ENCODE data around the gene CD55. TPM values are rescaled to one million over a fixed set of nuclear protein-coding genes. Genes with fewer than 3 reads are reported as not detected.

Gene CD55
- total RNA-seq, 4 donors from 2014 or later: 27.2 to 224 (median 59.5) TPM

GRCh38 chr1:207311888-207312603 lies 9.4 kb upstream of the CD55 start:
- intact Hi-C loops (cut with DNase I; ENCODE audit: low total_unique reads): no loop called here
- DNase-seq: no peak
- H3K27ac ChIP-seq: no peak overlapping the region

GRCh38 chr1:207312604-207312920 lies 8.9 kb upstream of the CD55 start:
- no peaks in the 10 kb centered on the region for H3K9me3 ChIP-seq
- H3K4me3 ChIP-seq: no peak overlapping the region
- no peaks in the 10 kb centered on the region for H3K36me3 ChIP-seq
- no peaks in the 10 kb centered on the region for H3K27me3 ChIP-seq
- no peaks in the 10 kb centered on the region for H3K4me1 ChIP-seq
- DNase-seq: no peak
- intact Hi-C loops (cut with DNase I; ENCODE audit: low total_unique reads): no loop called here
- H3K27ac ChIP-seq: no peak overlapping the region
- TF ChIP-seq POLR2A (IDR thresholded peaks at IDR 0.05) (no peak), CTCF (IDR thresholded peaks at IDR 0.05) (no peak)

More at GRCh38 chr1:207311888-207312603, 9.4 kb upstream of the CD55 start:
- Histone ChIP-seq H3K27me3 (no peaks in the 10 kb centered on the region), H3K4me1 (no peaks in the 10 kb centered on the region), H3K9me3 (no peaks in the 10 kb centered on the region), H3K4me3 (no peak overlapping the region), H3K36me3 (no peaks in the 10 kb centered on the region)
- no peak for TF ChIP-seq CTCF (IDR thresholded peaks at IDR 0.05)
- TF ChIP-seq POLR2A (IDR thresholded peaks at IDR 0.05): no peak

GRCh38 chr1:207313131-207313530 lies 8.3 kb upstream of the CD55 start:
- Histone ChIP-seq H3K36me3 (no peaks in the 10 kb centered on the region), H3K27me3 (no peaks in the 10 kb centered on the region), H3K9me3 (no peaks in the 10 kb centered on the region), H3K27ac (no peak overlapping the region), H3K4me3 (no peak overlapping the region), H3K4me1 (no peaks in the 10 kb centered on the region)
- TF ChIP-seq POLR2A (IDR thresholded peaks at IDR 0.05) (no peak), CTCF (IDR thresholded peaks at IDR 0.05) (no peak)
- intact Hi-C loops (cut with DNase I; ENCODE audit: low total_unique reads): no loop called here
- no peak for DNase-seq

GRCh38 chr1:207314816-207315215 lies 6.7 kb upstream of the CD55 start:
- Histone ChIP-seq H3K4me1 (no peaks in the 10 kb centered on the region), H3K9me3 (no peaks in the 10 kb centered on the region), H3K27me3 (no peaks in the 10 kb centered on the region), H3K36me3 (no peaks in the 10 kb centered on the region), H3K27ac (no peak overlapping the region), H3K4me3 (no peak overlapping the region)
- no peak for DNase-seq
- TF ChIP-seq POLR2A (IDR thresholded peaks at IDR 0.05): no peak
- no peak for TF ChIP-seq CTCF (IDR thresholded peaks at IDR 0.05)
- intact Hi-C loops (cut with DNase I; ENCODE audit: low total_unique reads): no loop called here

- Histone ChIP-seq H3K27me3 (no peaks in the 10 kb centered on the region), H3K27ac (no peak overlapping the region), H3K9me3 (no peaks in the 10 kb centered on the region), H3K36me3 (no peaks in the 10 kb centered on the region), H3K4me3 (no peak overlapping the region), H3K4me1 (no peaks in the 10 kb centered on the region)
- no peak for TF ChIP-seq POLR2A (IDR thresholded peaks at IDR 0.05)
- intact Hi-C loops (cut with DNase I; ENCODE audit: low total_unique reads): no loop called here
- no peak for DNase-seq
Measured at GRCh38 chr1:207315435-207315834, 6.0 kb upstream of the CD55 start.

GRCh38 chr1:207316141-207316540 lies 5.3 kb upstream of the CD55 start:
- no peak for DNase-seq
- intact Hi-C loops (cut with DNase I; ENCODE audit: low total_unique reads): no loop called here
- Histone ChIP-seq H3K27me3 (no peaks in the 10 kb centered on the region), H3K27ac (no peak overlapping the region), H3K4me3 (no peak overlapping the region), H3K9me3 (no peaks in the 10 kb centered on the region), H3K4me1 (no peaks in the 10 kb centered on the region), H3K36me3 (no peaks in the 10 kb centered on the region)
- TF ChIP-seq POLR2A (IDR thresholded peaks at IDR 0.05) (no peak), CTCF (IDR thresholded peaks at IDR 0.05) (no peak)
